ENCODE results near the gene UBE2E1. TPM values are rescaled to one million over a fixed set of nuclear protein-coding genes. Genes with fewer than 3 reads are reported as not detected.
"Not testable (repeated sequence)": the region's sequence is repeated elsewhere in the genome, so short reads cannot be mapped to it uniquely, and the experiment has no call there.

The UBE2E1 gene
- total RNA-seq, 2 donors from 2014 or later, result 61.4 to 86.9 TPM

DNA sequence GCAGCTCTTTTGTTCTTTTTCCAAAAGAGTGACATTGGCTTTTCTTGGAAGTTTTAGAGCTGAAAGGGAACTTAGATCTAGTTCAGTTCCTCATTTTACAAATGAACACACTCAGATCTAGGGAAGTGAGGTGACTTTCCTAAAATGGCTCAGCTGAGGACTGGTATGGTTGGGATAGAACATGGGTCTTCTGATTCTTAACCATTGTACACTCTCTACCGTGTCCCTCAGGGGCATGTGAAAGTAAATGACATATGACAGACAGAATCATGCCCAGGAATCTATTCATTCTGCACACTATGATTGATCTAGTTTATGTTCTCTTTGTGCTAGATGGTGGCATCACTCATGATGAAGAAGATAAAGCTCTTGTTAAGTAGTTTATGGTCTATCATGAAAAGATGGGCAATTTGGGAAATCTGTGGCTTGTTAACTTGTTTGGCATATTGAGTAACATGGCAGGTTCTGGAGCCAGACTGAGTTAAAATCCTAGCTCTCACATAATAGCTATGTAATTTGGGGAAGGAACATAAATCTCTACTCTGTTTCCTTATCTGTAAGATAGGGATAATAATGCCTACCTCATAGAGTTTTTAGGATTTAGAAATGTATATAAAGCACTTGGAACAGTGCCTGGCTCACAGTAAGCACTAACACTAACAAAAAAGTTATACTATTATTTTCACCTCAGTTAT, 30.9 kb downstream of the UBE2E1 start:
- H3K9me3 Mint-ChIP-seq, result no peaks in the 10 kb centered on the region
- no peak overlapping the region for H3K4me3 Mint-ChIP-seq
- H3K27ac Mint-ChIP-seq, result no peak overlapping the region
- peak; percentile 47 for ATAC-seq (replicated peaks)
- H3K27me3 Mint-ChIP-seq, result no peaks in the 10 kb centered on the region
- peaks cover 4% of the 10 kb centered on the region for H3K4me1 Mint-ChIP-seq
- peaks cover 10% of the 10 kb centered on the region for H3K36me3 Mint-ChIP-seq (ENCODE audit: low read depth)

DNA sequence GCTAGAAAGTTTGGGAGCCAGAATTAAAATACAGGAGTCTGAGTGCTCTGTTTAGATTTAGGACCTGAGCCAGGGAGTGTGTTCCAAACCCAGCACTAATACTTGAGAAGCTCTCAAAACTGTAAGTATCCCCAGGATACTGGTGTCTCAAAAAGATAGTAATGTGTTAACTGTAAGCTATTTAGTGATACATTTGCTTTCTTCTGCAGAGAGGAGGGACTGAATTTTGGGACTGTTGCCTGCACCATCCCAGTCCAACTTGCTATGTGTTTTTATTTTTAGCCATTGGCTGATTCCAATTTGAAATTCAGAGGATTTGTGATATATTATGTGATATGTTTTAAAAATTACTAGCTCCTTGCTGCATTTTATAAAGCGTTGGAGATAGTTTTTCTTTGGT, 31.5 kb downstream of the UBE2E1 start:
- H3K27ac Mint-ChIP-seq, result no peak overlapping the region
- no peak for ATAC-seq (replicated peaks)
- H3K27me3 Mint-ChIP-seq, result no peaks in the 10 kb centered on the region

GRCh38 chr3:23837691-23838090, 31.9 kb downstream of the UBE2E1 start:
- no peaks in the 10 kb centered on the region for H3K9me3 Mint-ChIP-seq
- H3K4me1 Mint-ChIP-seq, result peaks cover 4% of the 10 kb centered on the region
- ATAC-seq (replicated peaks), result no peak
- peaks cover 6% of the 10 kb centered on the region for H3K36me3 Mint-ChIP-seq (ENCODE audit: low read depth)
- H3K4me3 Mint-ChIP-seq, result no peak overlapping the region
- H3K27ac Mint-ChIP-seq, result no peak overlapping the region
- H3K27me3 Mint-ChIP-seq, result no peaks in the 10 kb centered on the region

More for the DNA sequence above, 31.5 kb downstream of the UBE2E1 start:
- H3K4me3 Mint-ChIP-seq, result no peak overlapping the region
- H3K4me1 Mint-ChIP-seq, result peaks cover 4% of the 10 kb centered on the region
- H3K36me3 Mint-ChIP-seq (ENCODE audit: low read depth), result peaks cover 6% of the 10 kb centered on the region
- no peaks in the 10 kb centered on the region for H3K9me3 Mint-ChIP-seq

GRCh38 chr3:23840521-23840920, 34.8 kb downstream of the UBE2E1 start:
- ATAC-seq (replicated peaks), result no peak
- H3K9me3 Mint-ChIP-seq, result no peaks in the 10 kb centered on the region
- no peak overlapping the region for H3K27ac Mint-ChIP-seq
- H3K27me3 Mint-ChIP-seq, result no peaks in the 10 kb centered on the region
- H3K4me1 Mint-ChIP-seq, result peaks cover 14% of the 10 kb centered on the region
- peaks cover 11% of the 10 kb centered on the region for H3K36me3 Mint-ChIP-seq (ENCODE audit: low read depth)
- no peak overlapping the region for H3K4me3 Mint-ChIP-seq

- Mint-ChIP-seq H3K27ac (no peak overlapping the region), H3K4me3 (no peak overlapping the region)
Observed at GRCh38 chr3:23843869-23844268, 38.1 kb downstream of the UBE2E1 start.

DNA sequence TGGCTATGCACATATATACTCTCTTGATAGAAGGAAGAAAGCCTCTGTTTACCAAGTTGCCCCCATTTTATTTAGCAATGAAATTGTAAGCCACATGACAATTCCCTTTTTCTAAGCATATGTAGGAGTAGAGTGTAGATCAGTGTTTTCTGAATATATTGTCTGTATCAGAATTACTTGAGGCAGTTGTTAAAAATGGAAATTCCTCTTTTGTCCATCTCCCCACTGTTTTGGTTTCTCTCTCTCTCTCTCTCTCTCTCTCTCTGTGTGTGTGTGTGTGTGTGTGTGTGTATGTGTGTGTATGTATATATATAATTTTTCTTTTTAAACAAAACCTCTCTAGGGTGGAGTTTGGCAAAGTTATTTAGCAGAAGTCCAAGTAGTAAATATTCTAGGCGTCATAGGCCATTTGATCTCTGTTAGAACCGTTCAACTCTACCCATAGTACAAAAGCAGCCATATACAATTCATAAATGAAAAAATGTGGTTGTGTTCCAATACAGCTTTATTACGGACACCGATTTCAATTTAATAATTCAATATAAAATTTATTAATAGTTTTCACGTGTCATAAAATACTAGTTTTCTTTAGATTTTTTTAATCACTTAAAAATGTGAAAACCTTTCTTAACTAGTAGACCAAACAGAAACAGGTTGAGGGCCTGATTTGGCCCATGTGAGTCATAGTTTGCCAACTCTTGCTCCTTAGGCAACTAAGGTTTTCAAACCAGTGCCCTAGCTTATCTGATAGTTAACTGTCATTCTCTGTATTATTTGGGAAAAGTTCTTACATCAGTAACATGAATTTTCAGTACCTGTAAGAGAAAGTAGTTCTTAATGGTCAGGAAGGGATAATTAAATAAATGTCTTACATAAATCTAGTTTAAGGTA, 39.8 kb downstream of the UBE2E1 start:
- Mint-ChIP-seq H3K4me1 (peaks cover 13% of the 10 kb centered on the region), H3K36me3 (ENCODE audit: low read depth) (peaks cover 6% of the 10 kb centered on the region), H3K9me3 (no peaks in the 10 kb centered on the region), H3K27ac (no peak overlapping the region), H3K4me3 (no peak overlapping the region), H3K27me3 (no peaks in the 10 kb centered on the region)
- no peak for ATAC-seq (replicated peaks)

More at GRCh38 chr3:23843869-23844268, 38.1 kb downstream of the UBE2E1 start:
- Mint-ChIP-seq H3K9me3 (no peaks in the 10 kb centered on the region), H3K27me3 (no peaks in the 10 kb centered on the region), H3K4me1 (peaks cover 14% of the 10 kb centered on the region), H3K36me3 (ENCODE audit: low read depth) (peaks cover 11% of the 10 kb centered on the region)
- ATAC-seq (replicated peaks), result no peak

DNA sequence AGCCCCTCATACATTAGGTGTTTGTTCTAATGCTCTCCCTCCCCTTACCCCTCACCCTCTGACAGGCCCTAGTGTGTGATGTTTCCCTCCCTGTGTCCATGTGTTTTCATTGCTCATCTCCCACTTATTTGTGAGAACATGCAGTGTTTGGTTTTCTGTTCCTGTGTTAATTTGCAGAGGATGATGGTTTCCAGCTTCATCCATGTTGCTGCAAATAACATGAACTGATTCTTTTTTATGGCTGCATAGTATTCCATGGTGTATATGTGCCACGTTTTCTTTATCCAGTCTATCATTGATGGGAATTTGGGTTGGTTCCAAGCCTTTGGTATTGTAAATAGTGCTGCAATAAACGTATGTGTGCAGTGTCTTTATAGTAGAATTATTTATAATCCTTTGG, 43.7 kb downstream of the UBE2E1 start:
- H3K4me3 Mint-ChIP-seq; H3K27me3 Mint-ChIP-seq; H3K9me3 Mint-ChIP-seq; H3K27ac Mint-ChIP-seq; ATAC-seq (replicated peaks); H3K4me1 Mint-ChIP-seq: not testable (repeated sequence)
- H3K36me3 Mint-ChIP-seq (ENCODE audit: low read depth), result peaks cover 21% of the 10 kb centered on the region

GRCh38 chr3:23856286-23856685, 50.5 kb downstream of the UBE2E1 start:
- peaks cover 24% of the 10 kb centered on the region for H3K36me3 Mint-ChIP-seq (ENCODE audit: low read depth)
- no peak for ATAC-seq (replicated peaks)
- no peaks in the 10 kb centered on the region for H3K9me3 Mint-ChIP-seq
- no peaks in the 10 kb centered on the region for H3K27me3 Mint-ChIP-seq
- H3K4me1 Mint-ChIP-seq, result peaks cover 25% of the 10 kb centered on the region
- no peak overlapping the region for H3K4me3 Mint-ChIP-seq
- H3K27ac Mint-ChIP-seq, result peak overlapping the region; percentile 76

- Mint-ChIP-seq H3K36me3 (ENCODE audit: low read depth) (peaks cover 18% of the 10 kb centered on the region), H3K4me1 (peaks cover 39% of the 10 kb centered on the region), H3K4me3 (peak overlapping the region; percentile 15), H3K9me3 (no peaks in the 10 kb centered on the region), H3K27me3 (no peaks in the 10 kb centered on the region), H3K27ac (peak overlapping the region; percentile 9)
- ATAC-seq (replicated peaks), result peak; percentile 55
Observed at GRCh38 chr3:23859012-23859743, 53.4 kb downstream of the UBE2E1 start.

GRCh38 chr3:23859839-23860382, 54.2 kb downstream of the UBE2E1 start:
- no peak for ATAC-seq (replicated peaks)
- peaks cover 43% of the 10 kb centered on the region for H3K4me1 Mint-ChIP-seq
- no peak overlapping the region for H3K4me3 Mint-ChIP-seq
- H3K9me3 Mint-ChIP-seq, result no peaks in the 10 kb centered on the region
- peaks cover 25% of the 10 kb centered on the region for H3K36me3 Mint-ChIP-seq (ENCODE audit: low read depth)
- no peaks in the 10 kb centered on the region for H3K27me3 Mint-ChIP-seq
- no peak overlapping the region for H3K27ac Mint-ChIP-seq

DNA sequence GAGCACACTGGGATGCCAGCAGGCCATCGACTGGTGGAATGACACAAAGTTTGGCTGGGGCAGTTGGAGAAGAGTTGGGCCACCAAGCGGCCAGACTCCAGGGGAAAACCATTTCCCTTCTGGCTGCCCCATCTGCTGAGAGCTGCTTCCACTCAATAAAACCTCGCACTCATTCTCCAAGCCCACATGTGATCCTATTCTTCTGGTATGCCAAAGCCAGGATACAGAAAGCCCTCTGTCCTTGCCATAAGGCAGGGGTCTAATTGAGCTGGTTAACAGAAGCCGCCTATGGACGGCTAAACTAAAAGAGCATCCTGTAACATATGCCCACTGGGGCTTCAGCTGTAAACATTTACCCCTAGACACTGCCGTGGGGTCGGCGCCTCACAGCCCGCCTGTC, 55.9 kb downstream of the UBE2E1 start:
- Mint-ChIP-seq H3K27ac (no peak overlapping the region), H3K4me1 (peaks cover 39% of the 10 kb centered on the region), H3K9me3 (no peaks in the 10 kb centered on the region), H3K27me3 (no peaks in the 10 kb centered on the region), H3K36me3 (ENCODE audit: low read depth) (peaks cover 27% of the 10 kb centered on the region), H3K4me3 (no peak overlapping the region)
- ATAC-seq (replicated peaks), result no peak

DNA sequence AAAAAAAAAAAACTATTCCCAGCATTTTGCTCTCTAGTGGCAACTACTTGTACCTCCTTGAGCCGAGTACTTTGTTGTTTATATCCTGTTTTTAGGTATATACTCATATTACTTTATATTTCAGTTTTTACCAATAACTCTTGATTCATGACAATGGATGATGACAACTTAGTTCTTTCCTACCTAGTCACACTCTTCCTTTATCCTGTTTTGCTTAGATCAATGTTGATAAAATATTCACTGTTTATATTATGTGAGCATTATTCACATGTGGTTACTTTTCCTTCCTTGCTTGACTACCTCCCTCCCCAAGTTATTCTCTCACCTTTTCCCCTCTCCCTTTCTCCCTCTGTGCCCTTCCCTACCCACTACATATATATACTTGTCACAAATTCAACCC, 57.3 kb downstream of the UBE2E1 start:
- peaks cover 26% of the 10 kb centered on the region for H3K4me1 Mint-ChIP-seq

GRCh38 chr3:23864931-23865330, 59.2 kb downstream of the UBE2E1 start:
- H3K4me1 Mint-ChIP-seq, result peaks cover 27% of the 10 kb centered on the region
- no peak for ATAC-seq (replicated peaks)
- no peaks in the 10 kb centered on the region for H3K9me3 Mint-ChIP-seq
- H3K36me3 Mint-ChIP-seq (ENCODE audit: low read depth), result peaks cover 27% of the 10 kb centered on the region
- no peak overlapping the region for H3K27ac Mint-ChIP-seq
- no peak overlapping the region for H3K4me3 Mint-ChIP-seq
- H3K27me3 Mint-ChIP-seq, result no peaks in the 10 kb centered on the region

More for the DNA sequence above, 57.3 kb downstream of the UBE2E1 start:
- no peaks in the 10 kb centered on the region for H3K9me3 Mint-ChIP-seq
- no peak overlapping the region for H3K4me3 Mint-ChIP-seq
- peak overlapping the region; percentile 8 for H3K27ac Mint-ChIP-seq
- no peaks in the 10 kb centered on the region for H3K27me3 Mint-ChIP-seq
- no peak for ATAC-seq (replicated peaks)
- H3K36me3 Mint-ChIP-seq (ENCODE audit: low read depth), result peaks cover 27% of the 10 kb centered on the region

Data from activated T-helper 17 cell treated with anti-CD3 and anti-CD28 coated beads, Interleukin-2, amount 50 U/mL, for 72 hours (primary cell).